Epithelial cell of esophagus (primary cell): ENCODE data around the gene CYSLTR1.

Source experiments
- DNase-seq: peaks from one replicate; pipeline ENCODE4 v3.0.0; 2010; ENCODE audit warnings: low read depth
- H3K4me3 ChIP-seq: 2 replicates; pipeline ENCODE4 v1.5.1; 2011; ENCODE audit warnings: mild to moderate bottlenecking, low read length, control low read depth
- TF ChIP-seq, protein P1 (sequence below): IDR thresholded peaks from 2 replicates; pipeline ENCODE4 v1.5.1; 2011; ENCODE audit warnings: low read depth, mild to moderate bottlenecking, low read length, control low read depth, inconsistent platforms; ENCODE audit not compliant: insufficient read depth; ENCODE audit errors: missing control alignments

Gene CYSLTR1

DNA sequence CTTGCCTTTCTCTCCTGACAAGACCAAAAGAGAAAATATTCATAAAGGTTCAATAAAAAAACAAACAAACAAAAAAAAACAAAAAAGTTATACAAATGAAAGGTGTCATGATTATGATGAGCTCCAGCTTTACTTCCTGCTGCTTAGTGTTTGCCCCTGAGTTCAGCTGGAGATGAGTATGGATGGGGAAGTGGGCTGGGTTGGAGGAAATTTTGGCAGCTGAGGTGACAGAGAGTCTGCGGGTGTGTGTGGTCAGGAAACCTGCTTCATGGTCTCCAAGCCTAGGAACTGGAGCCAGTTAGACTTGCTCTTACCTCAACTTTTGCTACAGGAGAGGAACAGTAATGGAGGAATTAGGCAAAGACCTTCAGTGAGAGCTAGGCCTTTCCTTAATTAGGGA lies 4.3 kb upstream of the CYSLTR1 start:
- TF ChIP-seq, protein P1, sequence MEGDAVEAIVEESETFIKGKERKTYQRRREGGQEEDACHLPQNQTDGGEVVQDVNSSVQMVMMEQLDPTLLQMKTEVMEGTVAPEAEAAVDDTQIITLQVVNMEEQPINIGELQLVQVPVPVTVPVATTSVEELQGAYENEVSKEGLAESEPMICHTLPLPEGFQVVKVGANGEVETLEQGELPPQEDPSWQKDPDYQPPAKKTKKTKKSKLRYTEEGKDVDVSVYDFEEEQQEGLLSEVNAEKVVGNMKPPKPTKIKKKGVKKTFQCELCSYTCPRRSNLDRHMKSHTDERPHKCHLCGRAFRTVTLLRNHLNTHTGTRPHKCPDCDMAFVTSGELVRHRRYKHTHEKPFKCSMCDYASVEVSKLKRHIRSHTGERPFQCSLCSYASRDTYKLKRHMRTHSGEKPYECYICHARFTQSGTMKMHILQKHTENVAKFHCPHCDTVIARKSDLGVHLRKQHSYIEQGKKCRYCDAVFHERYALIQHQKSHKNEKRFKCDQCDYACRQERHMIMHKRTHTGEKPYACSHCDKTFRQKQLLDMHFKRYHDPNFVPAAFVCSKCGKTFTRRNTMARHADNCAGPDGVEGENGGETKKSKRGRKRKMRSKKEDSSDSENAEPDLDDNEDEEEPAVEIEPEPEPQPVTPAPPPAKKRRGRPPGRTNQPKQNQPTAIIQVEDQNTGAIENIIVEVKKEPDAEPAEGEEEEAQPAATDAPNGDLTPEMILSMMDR: no peak
- H3K4me3 ChIP-seq: no peak overlapping the region
- no peak for DNase-seq

DNA sequence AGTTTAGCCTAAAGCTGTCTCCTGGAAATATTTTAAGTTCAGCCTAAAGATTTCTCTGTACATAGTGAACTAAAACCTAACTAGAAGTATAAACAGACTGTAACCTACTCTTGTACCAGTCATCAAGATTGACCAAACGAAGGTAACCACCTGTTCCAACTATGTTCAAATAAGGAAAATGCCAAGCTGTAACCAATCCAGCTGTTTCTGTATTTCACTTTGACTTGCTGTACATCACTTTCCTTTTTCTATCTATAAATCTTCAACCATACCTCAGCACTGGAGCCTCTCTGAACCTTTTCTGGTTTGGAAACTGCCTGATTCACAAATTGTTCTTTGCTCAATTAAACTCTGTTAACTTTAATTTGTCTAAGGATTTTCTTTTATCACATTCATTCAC lies 3.1 kb upstream of the CYSLTR1 start:
- H3K4me3 ChIP-seq: no peak overlapping the region
- TF ChIP-seq, protein P1: no peak
- DNase-seq: no peak

DNA sequence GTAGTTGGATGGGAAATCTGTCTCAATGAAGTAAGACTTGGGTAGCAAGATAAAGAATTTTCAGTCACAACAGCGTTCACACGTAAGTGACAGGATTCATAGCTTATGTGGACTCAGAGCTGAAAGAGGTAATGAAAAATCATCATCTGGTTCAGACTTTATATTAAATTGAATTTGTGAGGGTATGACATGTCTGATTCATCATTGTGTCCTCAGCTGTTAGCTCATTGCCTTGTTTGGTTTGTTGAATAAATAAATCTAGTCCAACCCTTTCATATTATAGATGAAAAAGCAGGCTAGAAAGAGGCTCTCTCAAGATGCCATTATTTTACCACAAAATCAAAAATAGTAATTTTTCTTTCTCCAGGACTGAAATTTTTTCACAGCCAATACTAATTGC lies 2.7 kb upstream of the CYSLTR1 start:
- TF ChIP-seq, protein P1: no peak
- no peak for DNase-seq
- no peak overlapping the region for H3K4me3 ChIP-seq

DNA sequence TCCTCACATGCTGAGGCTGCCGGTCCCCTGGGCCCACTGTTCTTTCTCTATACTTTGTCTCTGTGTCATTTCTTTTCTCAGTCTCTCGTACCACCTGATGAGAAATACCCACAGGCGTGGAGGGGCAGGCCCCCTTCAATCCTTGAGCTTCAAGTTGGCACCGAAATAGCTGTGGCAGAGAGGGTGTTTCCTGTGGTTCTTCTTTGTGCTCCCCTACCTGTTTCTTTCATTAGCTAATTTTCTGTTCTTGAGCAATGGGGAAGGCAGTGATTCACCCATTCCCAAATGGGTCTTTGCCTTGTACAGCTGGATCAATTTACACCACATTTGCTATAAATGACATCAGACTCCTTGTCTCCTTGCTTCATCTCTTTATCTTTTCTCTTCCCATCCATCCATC lies 2.1 kb upstream of the CYSLTR1 start:
- peak; percentile 27 for DNase-seq
- no peak overlapping the region for H3K4me3 ChIP-seq
- TF ChIP-seq, protein P1: no peak

DNA sequence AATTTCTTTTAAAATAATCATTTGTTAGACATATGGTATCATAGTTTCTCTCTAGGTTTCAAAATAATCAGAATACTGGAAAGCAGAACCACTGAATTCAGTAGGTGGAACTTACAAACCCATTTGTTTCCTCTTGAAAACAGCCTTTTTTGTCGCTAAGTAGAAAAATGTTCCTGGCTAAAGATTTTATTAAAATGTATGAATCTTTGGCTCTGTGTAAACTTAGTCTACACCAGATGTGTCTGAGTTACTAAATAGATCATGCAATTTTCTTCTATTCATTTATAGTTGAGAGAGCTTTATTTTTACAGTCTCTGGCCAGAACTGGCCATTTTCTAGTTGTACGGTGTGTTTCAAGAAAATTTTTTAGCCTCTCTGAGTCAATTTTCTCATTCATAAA lies 1.0 kb downstream of the CYSLTR1 start:
- no peak overlapping the region for H3K4me3 ChIP-seq
- no peak for DNase-seq
- TF ChIP-seq, protein P1: no peak

DNA sequence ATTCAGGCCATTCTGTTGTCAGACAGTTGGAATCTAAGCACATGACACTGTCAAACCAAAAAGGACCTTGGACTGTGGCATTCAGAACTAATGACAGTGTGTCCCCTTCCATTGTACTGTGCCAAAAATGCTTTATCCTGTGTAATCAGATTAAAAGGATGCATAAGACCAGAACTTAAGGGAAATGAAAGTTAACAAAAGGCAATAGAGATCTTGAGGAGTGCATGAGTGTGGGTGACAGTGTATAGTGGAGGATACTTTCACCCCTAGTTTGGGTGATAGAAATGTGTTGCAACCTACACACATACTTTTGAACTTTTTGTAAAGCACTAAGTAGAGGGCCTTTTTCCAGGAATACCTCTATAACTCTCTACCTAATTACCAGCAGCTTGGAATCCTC lies 4.5 kb downstream of the CYSLTR1 start:
- H3K4me3 ChIP-seq: no peak overlapping the region
- TF ChIP-seq, protein P1: no peak
- DNase-seq: no peak

DNA sequence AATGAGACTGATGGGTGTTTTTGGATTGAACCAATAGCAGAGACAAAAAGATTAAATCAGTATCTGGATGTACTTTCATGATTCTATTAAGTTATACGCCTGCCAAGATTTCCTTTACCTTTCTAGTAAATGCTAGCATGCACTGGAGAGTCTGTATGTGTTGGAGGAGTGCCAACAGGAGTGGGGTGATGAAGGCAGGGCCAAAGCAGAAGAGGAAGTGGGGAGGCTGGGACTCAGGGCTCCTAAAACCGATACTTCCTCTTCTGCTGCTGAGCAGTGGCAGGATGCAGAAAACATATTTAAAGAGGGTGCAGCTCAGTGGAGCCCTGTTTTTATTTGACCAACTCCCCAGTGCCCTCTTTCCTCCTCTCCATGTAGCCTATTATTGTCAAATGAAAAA lies 5.6 kb downstream of the CYSLTR1 start:
- TF ChIP-seq, protein P1: no peak
- no peak overlapping the region for H3K4me3 ChIP-seq
- DNase-seq: peak; percentile 11
